Measurements from ENCODE around the gene MST1.

Gene MST1

DNA sequence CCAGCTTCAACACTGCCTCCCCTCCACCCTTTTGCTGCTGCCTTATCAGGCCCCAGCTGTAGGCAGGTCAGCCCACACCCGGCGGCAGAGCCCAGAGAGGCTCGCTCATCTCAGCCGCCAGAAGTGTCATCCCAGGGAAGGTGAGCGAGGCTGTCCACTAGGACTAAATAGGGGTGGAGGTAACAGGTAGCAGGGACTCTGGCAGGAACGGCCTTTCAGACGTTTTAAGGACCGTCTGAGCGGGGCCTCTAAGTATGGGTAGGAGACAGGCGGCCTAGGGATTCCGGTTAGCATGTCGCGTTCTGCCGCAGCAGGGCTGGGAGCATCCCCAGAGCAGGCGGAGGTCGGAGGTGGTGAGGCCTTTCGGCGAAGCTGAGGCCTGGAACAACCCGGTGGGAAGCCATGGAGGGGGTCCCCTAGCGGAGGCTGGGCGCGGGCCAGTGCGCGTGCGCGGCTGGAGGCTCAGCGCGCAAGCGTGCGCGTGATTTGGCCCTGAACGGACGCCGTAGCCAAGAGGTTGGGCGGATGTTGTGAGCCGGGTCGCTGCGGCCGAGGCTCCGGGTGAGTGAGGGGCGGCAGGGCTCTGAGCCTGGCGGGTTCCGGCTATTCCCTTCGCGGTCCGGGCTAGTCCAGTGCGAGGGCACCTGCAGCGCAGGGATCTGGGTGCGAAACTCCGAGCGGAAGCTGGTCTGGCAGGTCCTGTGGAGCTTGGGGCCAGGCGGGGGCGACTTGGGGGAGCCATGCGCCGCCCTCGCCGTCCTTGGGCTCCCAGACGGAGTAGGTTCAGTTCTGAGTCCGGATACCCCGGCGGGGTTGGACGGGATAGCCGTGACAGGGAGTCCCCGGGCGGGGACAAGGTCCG, at the start of gene MST1, which contains the start of gene RNF123:
TSS of gene MST1 (minus strand) at position 429 of the 862 bp plus-strand sequence. CDS start 783 bp downstream, outside the sequence.
TSS of gene RNF123 (plus strand) at position 512 of the 862 bp plus-strand sequence. CDS start 1,609 bp downstream, outside the sequence.
- peak; percentile 96 for DNase-seq (ENCODE audit: low spot score)

GRCh38 chr3:49738067-49738713, 48.9 kb upstream of the MST1 start:
- no peak for DNase-seq (ENCODE audit: low spot score)

- no peak for DNase-seq (ENCODE audit: low spot score)
Observed at GRCh38 chr3:49734752-49735151, 45.5 kb upstream of the MST1 start.

DNA sequence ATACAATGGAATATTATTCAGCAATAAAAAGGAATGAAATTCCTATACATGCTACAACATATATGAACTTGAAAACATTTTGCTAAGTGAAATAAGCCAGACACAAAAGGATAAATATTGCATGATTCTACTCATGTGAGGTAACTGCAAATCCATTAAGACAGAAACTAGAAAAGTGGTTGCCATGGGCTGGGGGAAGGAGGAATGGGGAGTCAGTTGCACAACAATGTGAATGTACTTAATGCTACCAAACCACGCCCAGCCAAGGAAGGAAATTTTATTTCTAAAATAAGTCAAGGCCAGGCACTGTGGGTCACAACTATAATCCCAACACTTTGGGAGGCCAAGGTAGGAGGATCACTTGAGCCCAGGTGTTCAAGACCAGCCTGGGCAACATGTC, 44.3 kb upstream of the MST1 start:
- no peak for DNase-seq (ENCODE audit: low spot score)

DNA sequence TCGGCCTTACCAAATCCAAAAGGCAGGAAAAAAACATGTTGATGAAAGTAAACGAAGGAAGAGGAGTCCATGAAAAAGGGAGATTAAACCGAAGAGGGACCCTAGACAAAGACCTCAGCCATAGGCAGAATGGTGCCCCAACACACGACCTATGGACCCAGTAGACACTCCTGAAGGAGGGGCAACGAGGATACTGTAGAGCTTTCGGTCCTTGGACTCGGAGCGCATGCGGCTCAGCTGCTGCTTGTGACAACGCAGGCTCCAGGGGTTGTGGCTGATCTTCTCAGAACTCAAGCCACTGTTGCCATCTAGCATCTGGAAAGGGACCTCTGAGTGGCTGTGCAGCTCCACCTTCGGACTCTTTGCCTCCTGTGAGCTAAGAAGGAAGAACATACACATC, 43.3 kb upstream of the MST1 start:
- no peak for DNase-seq (ENCODE audit: low spot score)

DNA sequence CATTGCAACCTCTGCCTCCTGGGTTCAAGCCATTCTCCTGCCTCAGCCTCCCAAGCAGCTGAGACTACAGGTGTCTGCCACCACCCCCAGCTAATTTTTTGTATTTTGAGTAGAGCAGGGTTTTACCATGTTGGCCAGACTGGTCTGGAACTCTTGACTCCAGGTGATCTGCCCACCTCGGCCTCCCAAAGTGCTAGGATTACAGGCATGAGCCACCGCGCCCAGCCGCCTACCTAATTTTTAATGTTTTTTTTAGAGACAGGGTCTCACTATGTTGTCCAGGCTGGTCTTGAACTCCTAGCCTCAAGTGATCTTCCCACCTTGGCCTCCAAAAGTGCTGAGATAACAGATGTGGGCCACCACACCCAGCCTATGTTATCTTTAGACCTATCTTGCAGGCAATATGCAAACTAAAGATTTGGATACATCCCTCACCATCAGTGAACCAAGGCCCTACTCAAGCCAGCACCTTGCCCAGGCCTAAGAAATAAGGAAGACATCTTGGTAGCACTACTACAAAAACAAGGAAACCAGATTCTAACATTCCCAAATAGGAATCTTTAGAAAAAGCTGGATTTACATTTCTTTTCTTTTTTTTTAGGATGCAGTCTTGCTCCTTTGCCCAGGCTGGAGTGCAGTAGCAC, 40.8 kb upstream of the MST1 start:
- peak; percentile 2 for DNase-seq (ENCODE audit: low spot score)

- DNase-seq (ENCODE audit: low spot score) = no peak
Observed at GRCh38 chr3:49727924-49728361, 38.7 kb upstream of the MST1 start.

DNA sequence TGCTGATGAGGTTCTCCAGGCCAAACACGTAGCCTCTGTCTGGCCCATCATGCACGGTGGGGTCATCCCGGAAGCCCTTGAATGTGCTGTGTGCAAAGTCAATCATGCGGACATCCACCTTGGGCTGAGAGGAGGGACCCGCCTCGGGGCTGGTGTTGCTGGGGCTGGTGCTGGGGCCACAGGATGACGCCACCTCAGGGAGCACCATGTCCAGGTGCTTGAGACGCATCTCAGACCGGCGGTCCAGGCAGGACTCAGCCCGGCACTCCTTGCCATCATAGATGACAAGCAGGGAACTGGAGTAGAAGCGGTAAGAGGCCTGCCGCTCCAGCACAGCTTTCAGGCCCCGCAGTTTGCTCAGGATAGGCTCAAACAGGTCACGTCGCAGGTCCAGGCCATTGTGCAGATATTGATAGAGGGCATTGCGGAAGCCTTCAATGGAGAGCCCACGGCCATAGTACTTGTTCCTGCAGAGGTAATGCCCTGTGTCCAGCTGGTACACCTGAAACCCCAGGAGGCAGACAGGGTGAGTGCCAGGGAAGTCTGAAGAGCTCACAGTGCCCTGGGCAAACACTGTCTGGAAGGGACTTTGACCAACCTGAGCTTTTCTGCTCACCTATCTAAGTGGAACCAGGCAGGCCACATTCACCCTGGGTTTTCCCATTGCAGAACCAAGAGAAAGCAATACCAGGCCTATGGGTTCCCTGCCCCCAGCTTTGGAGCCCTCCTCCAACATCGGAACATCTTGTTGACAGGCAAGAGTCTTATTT, 38.1 kb upstream of the MST1 start:
- DNase-seq (ENCODE audit: low spot score) = peak; percentile 44

GRCh38 chr3:49725906-49726681, 36.8 kb upstream of the MST1 start:
- peak; percentile 41 for DNase-seq (ENCODE audit: low spot score)

DNA sequence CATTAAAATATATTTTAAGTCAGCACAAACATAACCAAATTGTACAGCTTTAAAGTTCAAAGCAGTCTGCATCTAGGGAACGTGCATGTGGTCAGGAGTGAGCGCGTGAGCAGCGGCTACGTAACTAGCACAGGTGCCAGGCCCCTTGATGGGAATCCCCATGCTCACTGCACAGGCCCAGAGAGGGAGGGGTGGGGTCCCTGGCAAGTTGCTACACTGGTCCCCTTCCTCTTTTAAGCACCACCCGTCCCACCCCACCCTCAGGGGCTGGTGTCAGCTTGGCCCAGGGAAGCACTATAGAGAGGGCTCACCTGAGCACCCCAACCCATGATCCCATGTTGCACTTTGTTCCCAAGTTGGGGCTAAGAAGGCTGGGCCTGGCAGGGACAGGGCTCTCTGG, 35.3 kb upstream of the MST1 start:
- peak; percentile 64 for DNase-seq (ENCODE audit: low spot score)

DNA sequence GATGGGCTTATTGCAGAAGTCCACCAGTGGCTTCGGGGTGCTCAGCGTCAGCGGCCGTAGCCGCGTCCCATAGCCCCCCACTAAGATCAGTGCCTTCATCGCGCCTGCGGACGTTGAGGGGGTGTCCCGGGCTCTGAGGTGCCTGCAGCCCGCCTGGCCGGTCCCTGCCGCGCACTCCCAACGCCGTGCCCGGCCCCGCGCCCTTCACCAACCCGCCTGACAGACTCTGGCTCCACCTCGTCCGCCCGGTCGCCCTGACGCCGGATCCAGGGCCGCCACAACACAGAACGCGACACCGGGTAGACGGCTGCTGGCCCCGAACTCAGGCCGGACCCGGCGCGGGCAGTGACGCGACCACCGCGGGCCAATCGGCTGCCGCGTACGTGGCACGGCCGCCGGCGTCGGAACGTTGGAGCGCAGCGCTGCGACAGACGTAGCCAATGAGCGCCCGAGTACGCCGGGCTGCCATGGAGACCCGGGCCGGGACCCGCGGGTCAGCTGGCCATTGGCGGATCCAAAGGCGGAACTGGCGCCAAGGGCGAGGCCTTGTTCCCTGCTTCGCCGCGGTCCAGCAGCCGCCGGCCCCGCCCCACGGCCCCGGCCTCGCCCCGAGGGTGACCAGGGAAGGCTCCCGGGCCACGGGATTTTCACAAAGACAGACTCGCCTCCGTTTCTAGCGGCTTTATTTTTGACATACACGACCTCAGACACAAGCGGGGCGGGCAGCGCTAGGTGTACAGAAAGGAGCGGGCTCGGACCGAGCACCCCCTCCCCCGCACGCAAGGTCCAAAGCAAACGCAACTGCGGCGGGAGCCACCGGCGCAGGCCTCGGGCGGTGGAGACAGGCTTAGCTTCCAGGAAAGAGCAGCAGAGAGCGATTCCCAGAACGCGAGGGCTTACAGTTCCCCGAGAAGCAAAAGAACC, 34.6 kb upstream of the MST1 start, which contains the start of gene GMPPB:
TSS of gene GMPPB (minus strand) at position 324 of the 924 bp plus-strand sequence. CDS start at position 99, 225 bp downstream.
- peak; percentile 98 for DNase-seq (ENCODE audit: low spot score)

- DNase-seq (ENCODE audit: low spot score) = peak; percentile 68
Observed at GRCh38 chr3:49723296-49723627, 34.0 kb upstream of the MST1 start.

- DNase-seq (ENCODE audit: low spot score) = no peak
Observed at GRCh38 chr3:49722896-49723295, 33.6 kb upstream of the MST1 start.

GRCh38 chr3:49721896-49722781, 32.9 kb upstream of the MST1 start:
- peak; percentile 61 for DNase-seq (ENCODE audit: low spot score)

DNA sequence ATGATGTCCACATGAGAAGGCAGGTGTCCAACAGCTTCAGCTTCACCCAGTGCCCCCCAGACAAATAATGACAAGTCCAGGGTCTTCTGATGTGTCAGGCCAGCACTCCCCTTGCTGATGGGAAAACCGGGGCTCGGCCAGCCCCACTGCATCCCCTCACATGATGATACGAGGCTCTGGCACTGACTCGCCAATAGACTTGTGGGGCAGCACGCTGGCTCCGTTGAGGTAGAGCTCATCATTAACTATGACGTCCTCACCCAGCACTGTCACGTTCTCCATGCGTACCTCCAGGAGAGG, 32.3 kb upstream of the MST1 start:
- DNase-seq (ENCODE audit: low spot score) = peak; percentile 57

DNA sequence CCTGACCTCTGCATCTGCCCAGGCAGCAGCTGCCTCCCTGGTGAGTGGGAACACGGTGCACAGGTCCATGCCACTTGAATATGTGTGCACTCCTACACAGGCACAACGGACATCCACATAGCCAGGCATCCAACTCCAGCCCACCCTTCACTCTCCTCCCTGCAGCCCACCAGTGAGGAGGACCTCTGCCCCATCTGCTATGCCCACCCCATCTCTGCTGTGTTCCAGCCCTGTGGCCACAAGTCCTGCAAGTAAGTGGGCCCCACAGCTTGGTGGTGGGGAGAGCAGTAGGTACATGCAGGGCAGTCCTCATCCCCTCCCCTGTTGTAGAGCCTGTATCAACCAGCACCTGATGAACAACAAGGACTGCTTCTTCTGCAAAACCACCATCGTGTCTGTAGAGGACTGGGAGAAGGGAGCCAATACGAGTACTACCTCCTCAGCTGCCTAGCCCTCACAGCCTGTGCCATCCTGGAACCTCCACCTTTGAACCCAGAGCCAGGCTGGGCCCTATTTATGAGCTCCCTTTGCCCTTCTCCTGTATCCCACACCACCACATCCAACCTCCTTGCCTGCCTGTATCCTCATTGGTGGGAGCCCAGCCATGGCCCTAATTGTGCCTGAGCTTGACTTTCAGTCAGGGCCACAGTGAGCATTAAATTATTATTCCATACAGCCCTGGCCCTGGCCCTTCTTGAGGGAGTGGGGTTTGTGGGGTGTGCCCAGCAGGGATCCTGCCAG, 31.8 kb upstream of the MST1 start:
- peak; percentile 64 for DNase-seq (ENCODE audit: low spot score)

DNA sequence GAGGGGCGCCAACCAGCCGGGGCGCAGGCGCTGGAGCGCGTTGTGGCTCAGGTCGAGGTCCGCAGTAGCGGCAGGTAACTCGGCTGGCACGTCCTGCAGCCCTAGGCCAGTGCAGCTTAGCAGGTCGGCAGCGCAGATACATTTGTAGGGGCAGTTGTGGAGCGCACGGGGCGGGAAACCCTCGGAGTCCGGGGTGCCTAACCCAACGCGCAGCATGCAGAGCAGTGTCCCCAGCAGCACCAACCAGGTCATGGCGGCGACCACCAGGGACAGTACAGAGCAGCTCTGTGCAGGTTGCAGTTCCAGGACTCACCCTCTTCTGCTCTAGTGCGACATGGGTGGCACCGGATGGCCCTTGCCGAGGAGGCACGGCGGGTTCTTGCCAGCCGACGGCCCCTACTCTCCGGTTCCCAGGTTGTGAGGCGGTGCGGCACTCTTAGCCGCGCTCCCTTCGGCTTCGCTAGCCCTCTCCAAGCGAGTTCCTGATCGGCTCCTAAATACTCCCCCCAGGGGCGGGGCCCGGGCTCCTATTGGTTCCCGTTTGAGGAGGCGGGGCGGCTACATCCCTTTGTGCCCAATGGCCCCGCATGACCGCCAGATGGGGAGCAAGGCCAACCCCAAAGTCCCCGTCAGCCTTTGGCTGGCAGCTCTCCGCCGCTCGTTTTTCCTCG, 30.1 kb upstream of the MST1 start, which contains the start of gene AMIGO3:
TSS of gene AMIGO3 (minus strand) at position 471 of the 671 bp plus-strand sequence. CDS start at position 252, 219 bp downstream.
- peak; percentile 94 for DNase-seq (ENCODE audit: low spot score)

DNA sequence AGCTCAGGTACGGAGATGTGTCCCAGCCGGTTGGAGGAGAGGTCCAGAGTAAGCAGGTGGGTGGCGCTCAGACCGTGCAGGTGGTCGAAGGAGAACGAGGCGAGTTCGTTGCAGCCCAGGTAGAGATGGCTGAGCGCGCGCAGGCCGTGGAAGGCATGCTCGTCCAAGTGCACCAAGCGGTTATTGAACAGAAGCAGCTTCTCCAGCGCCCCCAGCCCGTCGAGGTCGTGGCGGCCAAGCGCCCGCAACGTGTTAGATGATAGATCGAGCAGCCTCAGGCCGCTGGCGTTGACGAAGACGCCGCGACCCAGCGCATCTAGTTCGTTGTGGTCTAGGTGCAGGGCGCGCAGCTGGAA, 29.6 kb upstream of the MST1 start:
- DNase-seq (ENCODE audit: low spot score) = no peak

Measured in left forelimb (tissue), 1 donor.